COLO829 (cell line): Measurements from ENCODE around the gene UBE2G1.

Experiments used
- DNase-seq: peaks from one replicate; pipeline ENCODE4 v3.0.0; 2012; ENCODE audit warnings: low spot score

UBE2G1 gene

DNA sequence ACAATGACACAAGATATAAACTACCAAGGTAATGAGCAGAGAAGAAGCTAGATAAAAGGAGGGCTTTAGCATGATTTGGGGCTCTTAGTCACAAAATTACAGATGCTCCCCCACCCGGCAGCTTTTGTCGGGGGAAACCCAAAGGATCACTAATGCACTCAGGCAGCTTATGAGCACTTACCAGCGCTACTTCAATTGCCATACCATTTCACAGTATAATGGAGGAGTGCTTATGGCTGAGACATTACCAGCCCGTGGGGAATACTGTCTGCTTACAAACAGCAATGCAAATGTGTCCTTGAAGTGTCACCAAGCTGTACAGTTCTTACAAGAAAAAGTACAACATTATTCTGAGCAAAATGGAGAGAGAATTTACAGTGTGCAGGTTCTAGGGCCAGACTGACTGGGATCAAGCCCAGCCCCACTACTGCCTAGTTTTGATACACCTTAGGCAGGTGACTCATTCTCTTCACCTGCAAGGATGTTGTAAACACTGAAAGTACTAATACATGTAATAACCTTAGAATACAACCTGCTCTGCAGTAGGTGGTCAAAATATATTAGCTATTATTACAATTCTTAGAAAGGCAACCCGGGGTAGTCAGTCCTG, 119.0 kb downstream of the UBE2G1 start:
- DNase-seq: no peak

DNA sequence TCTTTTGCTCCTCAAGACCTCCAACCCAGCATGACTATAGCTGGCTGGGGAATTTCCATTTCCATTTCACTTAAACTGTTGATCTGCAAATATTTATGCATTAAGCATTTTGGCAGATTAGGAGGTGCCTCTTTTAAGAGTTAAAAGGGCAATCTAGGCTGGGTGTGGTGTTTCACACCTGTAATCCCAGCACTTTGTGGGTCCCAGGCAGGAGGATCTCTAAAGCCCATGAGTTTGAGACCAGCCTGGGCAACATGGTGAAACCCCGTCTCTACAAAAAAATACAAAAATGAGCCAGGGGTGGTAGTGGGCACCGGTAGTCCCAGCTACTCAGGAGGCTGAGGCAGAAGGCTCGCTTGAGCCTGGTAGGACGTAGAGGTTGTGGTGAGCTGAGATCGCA, 119.8 kb downstream of the UBE2G1 start:
- no peak for DNase-seq

DNA sequence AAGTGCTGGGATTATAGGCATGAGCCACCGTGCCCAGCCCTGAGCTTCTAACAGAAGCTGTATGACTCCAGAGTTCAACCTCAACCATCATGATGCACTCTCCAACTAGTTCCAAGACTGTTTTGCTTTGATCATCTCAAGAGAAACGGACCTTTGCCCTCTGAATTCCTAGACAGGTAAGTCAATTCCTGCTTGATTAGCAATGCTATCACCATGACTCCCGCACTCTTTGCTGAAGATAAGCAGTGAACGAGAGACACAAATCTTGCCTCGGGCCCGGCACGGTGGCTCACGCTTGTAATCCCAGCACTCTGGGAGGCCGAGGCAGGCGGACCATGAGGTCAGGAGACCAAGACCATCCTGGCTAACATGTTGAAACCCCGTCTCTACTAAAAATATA, 124.9 kb downstream of the UBE2G1 start:
- no peak for DNase-seq

DNA sequence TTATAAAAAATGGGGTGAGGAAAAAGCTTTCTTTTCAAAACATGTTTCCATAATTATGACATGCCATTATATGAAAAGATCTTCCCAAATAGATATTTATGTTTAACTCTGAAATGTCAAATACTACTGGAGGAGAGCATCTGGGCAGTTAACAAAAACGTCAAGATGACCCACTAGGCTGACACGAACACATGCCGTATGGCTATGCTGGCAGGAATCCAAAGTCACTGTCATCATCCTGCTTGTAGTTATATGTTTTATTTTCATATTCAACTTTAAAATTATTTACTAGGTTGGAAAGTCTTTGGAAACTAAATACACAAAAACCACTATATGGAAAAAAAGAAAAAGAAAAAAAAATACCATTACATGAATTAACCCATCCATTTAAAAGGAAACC, 130.0 kb downstream of the UBE2G1 start:
- DNase-seq: no peak

DNA sequence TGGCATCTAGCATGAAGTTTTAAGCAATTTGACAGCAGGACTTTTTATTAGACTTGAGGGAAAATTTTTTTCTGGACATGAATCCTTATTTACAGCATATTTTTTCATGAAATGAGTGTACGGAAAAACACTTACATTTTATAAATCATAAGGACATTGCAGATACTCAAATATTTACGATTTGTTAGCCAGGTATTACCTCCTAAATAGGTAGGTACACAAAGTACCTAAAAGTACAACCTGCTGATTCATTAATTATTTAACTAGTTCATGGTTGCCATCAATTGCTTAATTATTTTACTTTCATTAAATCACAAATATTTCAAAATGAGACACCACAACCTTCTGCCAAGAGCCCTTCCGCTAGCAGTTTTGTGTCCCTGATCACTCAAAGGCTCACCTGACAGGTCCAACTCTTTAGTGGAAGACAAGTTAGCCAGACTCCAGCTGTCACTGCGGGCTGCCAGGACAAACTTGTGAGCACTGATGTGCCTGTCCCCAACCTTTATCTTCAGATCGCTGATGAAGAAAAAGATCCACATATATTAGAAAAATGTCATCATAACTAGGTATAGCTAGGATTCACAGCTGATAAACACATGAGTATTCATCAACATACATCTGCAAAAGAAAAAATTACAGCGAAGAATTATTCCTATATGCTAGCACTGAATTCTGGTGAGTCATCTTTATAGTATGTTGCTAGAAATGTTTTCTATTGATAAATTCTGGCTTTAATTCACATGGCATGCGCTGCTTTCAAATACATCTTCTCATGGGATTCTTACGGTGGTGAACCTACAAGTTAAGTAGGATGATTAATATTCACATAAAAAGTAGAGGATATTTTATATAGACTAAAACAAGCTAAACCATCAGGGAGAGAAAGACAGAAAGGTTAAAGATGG, 130.8 kb downstream of the UBE2G1 start:
- no peak for DNase-seq

DNA sequence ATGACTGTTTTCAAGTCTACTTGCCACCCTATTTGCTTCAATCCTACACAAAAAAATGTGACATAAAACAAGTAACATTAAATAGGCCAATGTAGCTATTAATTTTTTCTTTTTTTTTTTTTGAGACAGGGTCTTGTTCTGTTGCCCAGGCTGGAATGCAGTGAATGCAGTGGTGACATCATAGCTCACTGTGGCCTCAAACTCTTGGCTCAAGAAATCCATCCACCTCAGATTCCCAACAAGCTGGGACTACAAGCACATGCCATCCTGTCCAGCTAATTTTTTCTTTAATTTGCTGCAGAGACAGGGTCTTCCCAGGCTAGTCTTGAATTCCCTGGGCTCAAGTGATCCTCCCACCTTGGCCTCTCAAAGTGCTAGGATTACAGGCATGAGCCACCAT, 132.1 kb downstream of the UBE2G1 start:
- DNase-seq: no peak

DNA sequence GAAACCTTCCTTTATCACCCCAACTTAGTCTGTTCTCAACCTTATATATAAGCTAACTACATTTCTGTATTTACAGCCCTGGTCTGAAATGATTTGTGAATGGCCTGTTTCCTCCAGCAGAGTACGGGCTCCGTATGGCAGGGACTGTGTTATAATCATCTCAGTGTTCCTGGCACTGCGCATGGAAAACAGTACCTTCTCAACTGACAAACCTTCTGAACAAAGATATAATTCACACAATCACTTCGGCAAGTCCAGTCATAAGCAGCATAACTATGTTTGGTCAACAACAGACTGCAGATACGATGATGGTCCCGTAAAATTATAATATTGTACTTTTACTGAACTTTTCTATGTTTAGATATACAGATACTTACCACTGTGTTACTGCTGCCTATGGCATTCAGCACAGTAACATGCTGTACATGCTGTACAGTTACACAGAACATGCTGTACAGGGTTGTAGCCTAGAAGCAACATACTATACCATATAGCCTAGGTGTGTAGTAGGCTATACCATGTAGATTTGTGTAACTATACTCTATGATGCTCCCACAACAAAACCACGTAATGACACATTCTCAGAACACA, 132.7 kb downstream of the UBE2G1 start:
- no peak for DNase-seq

DNA sequence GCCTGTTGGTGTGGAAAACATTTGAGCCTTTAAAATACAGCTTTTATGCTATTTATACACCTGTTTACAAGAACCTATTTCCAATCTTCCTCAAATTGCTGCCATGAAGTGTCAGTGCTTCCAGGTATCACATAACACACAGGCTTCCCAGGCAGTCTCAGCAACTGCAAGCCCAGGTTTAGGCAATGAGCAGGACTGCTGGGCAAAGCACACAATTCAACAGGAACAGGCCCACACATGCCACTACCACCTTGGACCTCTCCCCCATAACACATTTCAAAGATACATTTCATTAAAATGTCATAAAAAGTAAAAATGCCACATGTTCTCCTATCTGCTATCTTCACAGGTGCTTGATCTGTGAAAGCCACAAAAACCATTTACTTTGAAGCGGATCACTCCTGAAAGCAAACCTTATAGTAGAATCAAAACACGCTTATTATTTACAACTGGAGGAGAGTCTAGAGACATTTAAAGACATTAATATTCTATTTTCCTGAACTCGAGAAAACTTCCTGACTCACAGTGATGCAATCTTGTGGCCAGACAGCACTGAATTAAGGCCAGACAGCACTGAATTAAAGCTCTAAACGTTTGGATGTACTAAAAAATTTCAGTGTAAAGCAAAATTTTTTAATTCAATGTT, 134.2 kb downstream of the UBE2G1 start:
- DNase-seq: no peak

DNA sequence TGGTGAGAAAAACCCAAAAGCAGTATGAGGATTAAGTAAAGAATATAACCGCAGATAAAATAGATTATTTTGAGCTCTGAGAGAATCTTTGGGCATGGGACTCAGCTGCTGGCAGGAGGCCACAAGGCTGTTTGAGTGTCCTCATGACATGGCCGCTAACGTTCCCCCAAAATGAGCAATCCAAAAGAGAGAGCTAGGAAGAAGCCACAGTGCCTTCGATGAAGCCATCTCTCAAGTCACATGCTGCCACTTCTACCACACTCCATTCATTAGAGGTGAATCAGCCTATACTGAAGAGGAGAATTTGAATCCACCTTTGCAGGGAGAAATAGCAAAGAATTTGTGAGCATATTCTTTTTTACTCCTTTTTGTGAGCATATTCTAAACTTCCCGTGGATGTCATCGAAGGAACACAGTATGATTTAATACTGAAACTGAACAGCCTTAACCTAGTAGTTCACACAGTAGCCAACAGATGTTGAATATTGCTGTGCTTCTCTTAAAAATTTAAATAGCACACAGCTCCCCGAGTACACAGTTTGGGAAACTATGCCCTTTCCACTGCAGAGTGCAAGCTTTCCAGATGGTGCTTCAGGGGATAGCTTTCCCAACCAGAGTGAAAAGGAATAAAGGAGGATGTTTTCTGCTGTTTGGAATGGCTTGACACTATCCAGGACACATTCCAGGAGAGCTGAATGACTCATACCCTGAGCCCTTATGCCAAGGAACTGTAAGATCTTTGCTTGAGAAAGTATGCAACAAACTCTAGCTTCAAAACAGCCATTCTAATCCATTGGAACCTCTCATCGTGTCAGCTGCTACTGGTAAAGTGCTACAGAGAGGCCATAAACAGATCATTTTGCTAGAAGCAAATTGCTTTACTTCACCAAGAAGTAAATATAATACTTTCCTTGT, 136.6 kb downstream of the UBE2G1 start:
- peak; percentile 95 for DNase-seq

DNA sequence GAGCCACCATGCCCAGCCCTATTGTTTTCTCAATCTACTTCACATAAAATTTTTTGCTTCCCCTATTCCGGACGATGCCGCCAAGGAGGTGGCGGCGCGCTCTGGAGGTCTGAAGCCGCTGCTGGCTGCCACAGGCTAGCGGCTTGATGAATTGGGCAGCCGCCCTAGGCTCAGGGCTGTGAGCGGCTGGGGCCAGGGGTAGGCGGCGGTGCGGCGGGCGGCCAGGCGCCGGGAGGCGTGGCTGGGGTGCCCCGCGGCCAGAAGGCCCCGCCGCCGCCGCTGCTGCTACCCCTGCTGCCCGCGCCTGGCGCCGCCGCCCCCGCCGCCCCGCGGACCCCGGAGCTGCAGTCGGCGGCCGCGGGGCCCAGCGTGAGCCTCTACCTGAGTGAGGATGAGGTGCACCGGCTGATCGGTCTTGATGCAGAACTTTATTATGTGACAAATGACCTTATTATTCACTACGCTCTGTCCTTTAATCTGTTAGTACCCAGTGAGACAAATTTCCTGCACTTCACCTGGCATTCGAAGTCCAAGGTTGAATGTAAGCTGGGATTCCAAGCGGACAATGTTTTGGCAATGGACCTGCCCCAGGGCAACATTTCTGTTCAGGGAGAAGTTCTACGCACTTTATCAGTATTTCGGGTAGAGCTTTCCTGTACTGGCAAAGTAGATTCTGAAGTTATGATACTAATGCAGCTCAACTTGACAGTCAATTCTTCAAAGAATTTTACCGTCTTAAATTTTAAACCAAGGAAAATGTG, 144.4 kb downstream of the UBE2G1 start:
- DNase-seq: no peak

DNA sequence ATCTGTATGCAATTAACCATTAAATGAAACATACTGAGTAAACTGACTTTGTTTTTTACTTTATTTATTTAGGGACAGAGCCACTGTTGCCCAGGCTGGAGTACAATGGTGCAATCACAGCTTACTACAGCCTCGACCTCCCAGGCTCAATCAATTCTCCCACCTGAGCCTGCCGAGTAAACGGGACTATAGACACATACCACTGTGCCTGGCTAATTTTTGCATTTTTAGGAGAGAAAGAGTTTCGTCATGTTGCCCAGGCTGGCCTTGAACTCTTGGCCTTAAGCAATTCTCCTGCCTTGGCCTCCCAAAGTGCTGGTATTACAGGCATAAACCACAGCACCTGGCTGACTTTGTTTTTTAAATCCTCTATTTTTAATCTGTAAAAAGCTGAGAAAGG, 145.3 kb downstream of the UBE2G1 start:
- no peak for DNase-seq

DNA sequence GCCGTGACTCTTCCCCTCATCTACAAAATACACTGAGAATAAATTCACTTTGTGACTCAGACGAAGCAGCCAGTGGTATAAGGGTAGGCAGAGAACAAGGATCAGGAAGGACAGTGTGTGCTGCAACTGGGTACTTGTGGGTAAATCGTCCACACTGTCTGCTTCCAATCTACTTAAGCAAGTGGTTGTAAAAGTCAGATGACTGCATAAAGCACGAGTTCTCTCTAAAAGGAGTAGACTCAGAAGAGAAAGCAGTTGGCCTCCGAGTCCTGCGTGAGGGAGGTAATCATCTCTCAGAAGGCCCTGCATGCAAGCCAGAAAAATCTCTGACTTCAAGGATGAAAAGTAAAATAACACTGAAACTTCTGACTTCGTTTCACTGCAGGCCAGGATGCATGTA, 145.8 kb downstream of the UBE2G1 start:
- peak; percentile 47 for DNase-seq
